HT1080 (cell line): ENCODE measurements around the gene ABHD16A. TPM values are rescaled to one million over a fixed set of nuclear protein-coding genes. Genes with fewer than 3 reads are reported as not detected.

Experiments
- DNase-seq: peaks from one replicate; pipeline ENCODE4 v3.0.0-alpha.2; 2015; ENCODE audit warnings: low read depth
- total RNA-seq: library from RNA; depleted of rRNA; stranded (reverse); fragments of >200 nt; shearing (Covaris generic); gene quantifications from 2 replicates; pipeline ENCODE4 v1.2.3, GENCODE V29; 2014

Gene ABHD16A
- total RNA-seq, 1 experiment from 2014 or later: 21.6 TPM

GRCh38 chr6:31663126-31663960 lies 39.8 kb downstream of the ABHD16A start:
- DNase-seq: peak; percentile 27

GRCh38 chr6:31662124-31662723 lies 40.9 kb downstream of the ABHD16A start:
- DNase-seq: no peak

- DNase-seq: no peak
These were observed 41.6 kb downstream of the ABHD16A start for GRCh38 chr6:31661262-31662123.

- DNase-seq: peak; percentile 80
These were observed 42.5 kb downstream of the ABHD16A start, which contains the start of gene C6orf47 for GRCh38 chr6:31660381-31661261. Gene C6orf47, minus strand, starts transcription at chr6:31660778. Its CDS starts 831 bp downstream, at chr6:31659947.

GRCh38 chr6:31659649-31660380 lies 43.3 kb downstream of the ABHD16A start:
- DNase-seq: no peak

GRCh38 chr6:31658983-31659648 lies 44.0 kb downstream of the ABHD16A start:
- DNase-seq: no peak

GRCh38 chr6:31658158-31658688 lies 44.9 kb downstream of the ABHD16A start:
- DNase-seq: no peak

GRCh38 chr6:31657406-31658157 lies 45.5 kb downstream of the ABHD16A start:
- DNase-seq: peak; percentile 24

GRCh38 chr6:31655349-31656237 lies 47.5 kb downstream of the ABHD16A start, which contains the start of gene APOM:
Gene APOM, plus strand, starts transcription at chr6:31655894. Its CDS starts 73 bp downstream, at chr6:31655967.
- no peak for DNase-seq

GRCh38 chr6:31654574-31655348 lies 48.4 kb downstream of the ABHD16A start:
- no peak for DNase-seq

GRCh38 chr6:31652925-31653724 lies 50.0 kb downstream of the ABHD16A start:
- peak; percentile 92 for DNase-seq

- no peak for DNase-seq
These were observed 51.4 kb downstream of the ABHD16A start for GRCh38 chr6:31651602-31652191.

GRCh38 chr6:31645325-31645724 lies 57.8 kb downstream of the ABHD16A start:
- no peak for DNase-seq

GRCh38 chr6:31643818-31644454 lies 59.2 kb downstream of the ABHD16A start:
- no peak for DNase-seq
